HEK293T (cell line): ENCODE results near the gene CRADD.

Experiments
- CTCF ChIA-PET: fragments of 350-600 bp; formaldehyde crosslinking; extraction: SDS; loops from one replicate; lab custom pipeline; 2021; ENCODE audit warnings: antibody characterized with exemption, inconsistent platforms; lab: Yijun Ruan, JAX
- POLR2A ChIA-PET: fragments of 350-600 bp; formaldehyde crosslinking; extraction: SDS; loops from one replicate; lab custom pipeline; 2020; ENCODE audit warnings: antibody characterized with exemption, inconsistent platforms; lab: Yijun Ruan, JAX
- DNase-seq: peaks from one replicate; pipeline ENCODE4 v3.0.0; 2012; ENCODE audit warnings: mixed read lengths; ENCODE audit errors: extremely low spot score
- ARNT ChIP-seq: fragments of 450-650 bp; IDR thresholded peaks from 2 replicates; pipeline ENCODE4 v1.6.1; 2017; ENCODE audit warnings: mild to moderate bottlenecking
- BHLHE40 ChIP-seq: fragments of 450-650 bp; IDR thresholded peaks from 2 replicates; pipeline ENCODE4 v1.6.1; 2016; ENCODE audit warnings: mild to moderate bottlenecking, moderate library complexity, borderline replicate concordance
- CTBP1 ChIP-seq: fragments of 450-650 bp; IDR thresholded peaks from 2 replicates; pipeline ENCODE4 v1.6.1; 2016; ENCODE audit warnings: borderline replicate concordance
- ELF4 ChIP-seq: fragments of 450-650 bp; IDR thresholded peaks from 2 replicates; pipeline ENCODE4 v1.6.1; 2017; ENCODE audit warnings: antibody characterized with exemption
- FOXA1 ChIP-seq: fragments of 450-650 bp; IDR thresholded peaks from 2 replicates; pipeline ENCODE4 v1.6.1; 2016; ENCODE audit warnings: mild to moderate bottlenecking
- FOXK2 ChIP-seq: fragments of 450-650 bp; IDR thresholded peaks from 2 replicates; pipeline ENCODE4 v1.6.1; 2016; ENCODE audit warnings: mild to moderate bottlenecking
- FOXM1 ChIP-seq: fragments of 450-650 bp; IDR thresholded peaks from 2 replicates; pipeline ENCODE4 v1.6.1; 2017; ENCODE audit warnings: mild to moderate bottlenecking, borderline replicate concordance
- HDGF ChIP-seq: fragments of 450-650 bp; IDR thresholded peaks from 2 replicates; pipeline ENCODE4 v1.6.1; 2017; ENCODE audit warnings: antibody characterized with exemption, borderline replicate concordance
- L3MBTL2 ChIP-seq: fragments of 450-650 bp; conservative IDR thresholded peaks from 2 replicates; pipeline ENCODE4 v1.6.1; 2016; ENCODE audit warnings: mild to moderate bottlenecking
- LEF1 ChIP-seq: fragments of 450-650 bp; IDR thresholded peaks from 2 replicates; pipeline ENCODE4 v1.6.1; 2017; ENCODE audit warnings: mild to moderate bottlenecking, borderline replicate concordance
- NFRKB ChIP-seq: fragments of 450-650 bp; IDR thresholded peaks from 2 replicates; pipeline ENCODE4 v1.6.1; 2016; ENCODE audit warnings: mild to moderate bottlenecking, moderate library complexity
- SP1 ChIP-seq: fragments of 450-650 bp; IDR thresholded peaks from 2 replicates; pipeline ENCODE4 v1.6.1; 2017
- SUZ12 ChIP-seq: fragments of 450-650 bp; IDR thresholded peaks from 2 replicates; pipeline ENCODE4 v1.6.1; 2016; ENCODE audit warnings: mild to moderate bottlenecking
- TARDBP ChIP-seq: fragments of 450-650 bp; IDR thresholded peaks from 2 replicates; pipeline ENCODE4 v1.6.1; 2016
- ZNF384 ChIP-seq: fragments of 450-650 bp; IDR thresholded peaks from 2 replicates; pipeline ENCODE4 v1.6.1; 2016
- TF ChIP-seq, protein P1 (sequence below): fragments of 450-650 bp; IDR thresholded peaks from 2 replicates; pipeline ENCODE4 v1.6.1; 2016

CRADD gene

DNA sequence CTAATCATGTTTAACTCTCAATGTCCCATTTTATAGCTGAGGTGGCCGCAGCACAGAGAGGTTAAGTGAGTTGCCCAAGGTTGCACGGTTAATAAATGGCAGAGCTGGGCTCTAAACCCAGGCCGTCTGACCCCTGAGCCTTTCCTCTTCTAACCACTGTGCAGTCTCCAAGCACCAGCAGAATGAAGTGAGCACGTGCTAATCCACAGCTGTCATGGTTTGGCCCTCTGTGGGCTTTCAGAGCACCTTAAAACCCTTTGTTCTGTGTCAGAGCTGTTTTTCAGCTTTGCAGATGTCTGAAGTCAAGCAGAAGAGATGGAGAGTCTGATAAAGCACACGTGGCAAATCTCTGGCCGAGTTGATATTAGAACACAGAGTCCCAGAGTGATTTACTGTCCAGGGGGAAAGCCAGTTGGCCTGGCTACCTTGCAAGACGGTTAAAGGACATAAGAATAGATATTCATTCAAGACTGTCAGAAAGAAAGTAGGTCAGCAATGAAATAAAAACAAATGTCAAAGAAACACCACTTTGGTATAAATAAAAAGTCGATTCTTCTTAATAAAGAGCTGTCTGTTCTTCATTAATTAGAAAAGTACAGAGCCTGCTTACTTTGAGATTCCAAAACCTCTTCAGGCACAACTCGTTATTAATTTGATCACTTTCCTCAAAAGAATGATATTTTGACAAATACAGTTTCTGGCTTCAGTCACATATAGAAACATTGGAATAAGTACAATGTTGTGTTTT lies 107.3 kb downstream of the CRADD start:
- TF ChIP-seq TARDBP (no peak), SUZ12 (no peak), SP1 (no peak), FOXK2 (no peak), BHLHE40 (no peak), ARNT (no peak), FOXM1 (no peak), ZNF384 (no peak), FOXA1 (no peak), L3MBTL2 (no peak), CTBP1 (no peak), ELF4 (no peak), HDGF (no peak), LEF1 (no peak), NFRKB (no peak)
- TF ChIP-seq, protein P1, sequence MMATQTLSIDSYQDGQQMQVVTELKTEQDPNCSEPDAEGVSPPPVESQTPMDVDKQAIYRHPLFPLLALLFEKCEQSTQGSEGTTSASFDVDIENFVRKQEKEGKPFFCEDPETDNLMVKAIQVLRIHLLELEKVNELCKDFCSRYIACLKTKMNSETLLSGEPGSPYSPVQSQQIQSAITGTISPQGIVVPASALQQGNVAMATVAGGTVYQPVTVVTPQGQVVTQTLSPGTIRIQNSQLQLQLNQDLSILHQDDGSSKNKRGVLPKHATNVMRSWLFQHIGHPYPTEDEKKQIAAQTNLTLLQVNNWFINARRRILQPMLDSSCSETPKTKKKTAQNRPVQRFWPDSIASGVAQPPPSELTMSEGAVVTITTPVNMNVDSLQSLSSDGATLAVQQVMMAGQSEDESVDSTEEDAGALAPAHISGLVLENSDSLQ = no peak
- CTCF ChIA-PET = no interaction called here
- DNase-seq = no peak
- POLR2A ChIA-PET = no interaction called here

DNA sequence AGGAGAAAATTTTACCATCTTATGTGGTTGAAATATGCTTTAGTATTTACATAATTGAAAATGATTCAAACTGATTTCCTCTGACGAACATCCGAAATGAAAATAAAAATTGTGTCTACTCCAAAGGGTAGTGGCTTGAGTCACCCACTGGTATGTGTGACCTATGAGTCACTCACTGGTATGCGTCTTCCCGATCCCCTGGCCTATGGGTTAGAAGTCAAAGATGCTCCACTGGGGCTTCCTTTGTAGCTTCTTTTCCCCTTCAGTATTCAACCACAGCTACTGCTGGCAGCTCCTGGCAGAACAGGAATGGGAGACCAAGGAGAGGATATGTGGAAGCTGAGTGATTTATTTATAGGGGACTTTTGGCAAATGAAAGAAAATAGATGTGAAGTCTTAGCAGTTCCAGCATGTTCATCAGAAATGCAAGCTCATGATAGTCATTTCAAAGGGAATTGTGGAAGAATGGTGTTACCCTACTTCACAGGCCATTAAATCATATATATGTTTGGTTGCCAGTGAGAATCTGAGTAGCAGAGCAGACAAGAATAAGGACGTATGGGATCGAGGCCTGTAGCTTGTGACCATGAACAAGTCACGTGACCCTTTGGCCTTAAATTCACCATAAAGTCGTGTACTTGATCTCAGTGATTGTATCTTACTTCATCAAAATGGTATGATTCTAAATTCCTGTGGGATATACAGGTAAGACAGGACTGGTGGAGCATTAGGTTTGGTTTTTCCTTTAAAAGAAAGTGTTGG lies 108.3 kb downstream of the CRADD start:
- POLR2A ChIA-PET = interaction anchor here (0.8 kb wide), 1 partner anchor 212 kb away, joined by 3 read pairs; no protein-coding TSS in a partner anchor
- CTCF ChIA-PET = interaction anchor here (1.3 kb wide), 1 partner anchor 316 kb away, joined by 5 read pairs; no protein-coding TSS in a partner anchor
- DNase-seq = no peak
- TF ChIP-seq FOXM1 (no peak), ARNT (no peak), FOXK2 (no peak), LEF1 (no peak), ELF4 (no peak), HDGF (no peak), FOXA1 (no peak)

- DNase-seq = no peak
- ChIA-PET CTCF (no interaction called here), POLR2A (no interaction called here)
- TF ChIP-seq SP1 (no peak), TARDBP (no peak), FOXM1 (no peak), SUZ12 (no peak), FOXK2 (no peak), ZNF384 (no peak), BHLHE40 (no peak), CTBP1 (no peak), LEF1 (no peak), HDGF (no peak)
- TF ChIP-seq, protein P1 = no peak
Measured at GRCh38 chr12:93786656-93787397, 109.7 kb downstream of the CRADD start.

GRCh38 chr12:93788853-93789252 lies 111.7 kb downstream of the CRADD start:
- POLR2A ChIA-PET = no interaction called here
- CTCF ChIA-PET = no interaction called here
- DNase-seq = no peak
- TF ChIP-seq NFRKB (no peak), SUZ12 (no peak), ELF4 (no peak), HDGF (no peak), FOXM1 (no peak)

GRCh38 chr12:93789767-93790166 lies 112.6 kb downstream of the CRADD start:
- TF ChIP-seq LEF1 (no peak), FOXM1 (no peak), ZNF384 (no peak), HDGF (no peak), ELF4 (no peak), FOXK2 (no peak), CTBP1 (no peak), SP1 (no peak), L3MBTL2 (no peak), NFRKB (no peak), ARNT (no peak), TARDBP (no peak), SUZ12 (no peak), FOXA1 (no peak)
- TF ChIP-seq, protein P1 = no peak
- ChIA-PET CTCF (no interaction called here), POLR2A (no interaction called here)
- DNase-seq = no peak
